GM23338 (cell line): ENCODE measurements around the gene GNAT2. TPM values are rescaled to one million over a fixed set of nuclear protein-coding genes. Genes with fewer than 3 reads are reported as not detected.

Experiments used
- ATAC-seq: fragments of 200-7000 bp; cut with Tn5 transposase; 3 replicates; pipeline ENCODE4 v1.9.1; 2020
- DNase-seq: peaks from one replicate; pipeline ENCODE4 v3.0.0-alpha.2; 2015; ENCODE audit warnings: low spot score
- H2AFZ ChIP-seq: fragments of 200-600 bp; sonication (generic); 2 replicates; pipeline ENCODE4 v1.8.0; 2016; ENCODE audit warnings: antibody characterized with exemption, mild to moderate bottlenecking, moderate library complexity
- H3F3A ChIP-seq: fragments of 200-600 bp; sonication (generic); replicated peaks from 2 replicates; pipeline ENCODE4 v1.8.0; 2017; ENCODE audit warnings: antibody characterized with exemption, mixed run types, low read depth
- H3K27ac ChIP-seq: fragments of 200-600 bp; sonication (generic); 2 replicates; pipeline ENCODE4 v1.6.1; 2016; ENCODE audit warnings: low read depth
- H3K27me3 ChIP-seq: fragments of 200-600 bp; sonication (generic); 2 replicates; pipeline ENCODE4 v1.8.0; 2016; ENCODE audit warnings: mild to moderate bottlenecking, mixed run types, moderate library complexity; ENCODE audit not compliant: insufficient read depth
- H3K36me3 ChIP-seq: fragments of 200-600 bp; sonication (generic); 2 replicates; pipeline ENCODE4 v1.8.0; 2016; ENCODE audit warnings: mild to moderate bottlenecking; ENCODE audit not compliant: insufficient read depth
- H3K4me1 ChIP-seq: fragments of 200-600 bp; sonication (generic); 2 replicates; pipeline ENCODE4 v1.8.0; 2016; ENCODE audit warnings: mild to moderate bottlenecking, moderate library complexity; ENCODE audit not compliant: insufficient read depth
- H3K4me2 ChIP-seq: fragments of 200-600 bp; sonication (generic); 2 replicates; pipeline ENCODE4 v1.7.1; 2017; ENCODE audit warnings: mixed run types
- H3K4me3 ChIP-seq: fragments of 200-600 bp; sonication (generic); 2 replicates; pipeline ENCODE4 v1.6.1; 2016; ENCODE audit warnings: mixed run types
- H3K79me2 ChIP-seq: fragments of 200-600 bp; sonication (generic); replicated peaks from 2 replicates; pipeline ENCODE4 v1.8.0; 2017; ENCODE audit warnings: mild to moderate bottlenecking; ENCODE audit not compliant: insufficient read depth
- H3K9me2 ChIP-seq: fragments of 200-600 bp; sonication (generic); 2 replicates; pipeline ENCODE4 v1.8.0; 2017; ENCODE audit not compliant: insufficient read depth
- H4K20me1 ChIP-seq: fragments of 200-600 bp; sonication (generic); replicated peaks from 2 replicates; pipeline ENCODE4 v1.8.0; 2017; ENCODE audit warnings: mild to moderate bottlenecking; ENCODE audit not compliant: insufficient read depth
- H3K27ac Mint-ChIP-seq: 2 replicates; pipeline ENCODE4 v1.8.0; 2020; ENCODE audit warnings: inconsistent platforms, mild to moderate bottlenecking, moderate library complexity, mixed read lengths
- H3K27me3 Mint-ChIP-seq: 3 replicates; pipeline ENCODE4 v1.8.0; 2022; ENCODE audit warnings: low read depth, mild to moderate bottlenecking, moderate library complexity, mixed read lengths, inconsistent platforms; ENCODE audit not compliant: insufficient read depth, poor library complexity
- H3K36me3 Mint-ChIP-seq: 3 replicates; pipeline ENCODE4 v1.8.0; 2021; ENCODE audit warnings: low read depth, mild to moderate bottlenecking, inconsistent platforms, moderate library complexity, mixed read lengths
- H3K4me1 Mint-ChIP-seq: 3 replicates; pipeline ENCODE4 v1.8.0; 2020; ENCODE audit warnings: mild to moderate bottlenecking, inconsistent platforms, mixed read lengths
- H3K4me3 Mint-ChIP-seq: 3 replicates; pipeline ENCODE4 v1.8.0; 2021; ENCODE audit warnings: moderate library complexity, mild to moderate bottlenecking, inconsistent platforms, mixed read lengths
- H3K9me3 Mint-ChIP-seq: 3 replicates; pipeline ENCODE4 v1.8.0; 2020; ENCODE audit warnings: moderate library complexity, mild to moderate bottlenecking, inconsistent platforms, mixed read lengths
- CREB1 ChIP-seq: fragments of 250-450 bp; sonication (Bioruptor Pico); IDR thresholded peaks from 2 replicates; pipeline ENCODE4 v1.5.0; 2020; ENCODE audit warnings: low read depth, mild to moderate bottlenecking, moderate library complexity
- EZH2 ChIP-seq: fragments of 200-600 bp; sonication (generic); IDR thresholded peaks from one replicate; pipeline ENCODE4 v1.8.0; 2017; ENCODE audit warnings: antibody characterized with exemption, mild to moderate bottlenecking, low read depth; ENCODE audit not compliant: unreplicated experiment
- EZH2phosphoT487 ChIP-seq: fragments of 200-600 bp; sonication (generic); IDR thresholded peaks from one replicate; pipeline ENCODE4 v1.8.1; 2018; ENCODE audit warnings: antibody characterized with exemption; ENCODE audit not compliant: unreplicated experiment
- JUNB ChIP-seq: IDR thresholded peaks from one replicate; pipeline ENCODE4 v1.6.1; 2016; ENCODE audit warnings: antibody characterized with exemption; ENCODE audit not compliant: unreplicated experiment
- NANOG ChIP-seq: IDR thresholded peaks from 2 replicates; pipeline ENCODE4 v1.6.1; 2016; ENCODE audit warnings: antibody characterized with exemption, borderline replicate concordance
- POLR2AphosphoS5 ChIP-seq: IDR thresholded peaks from 2 replicates; pipeline ENCODE4 v1.6.1; 2016; ENCODE audit warnings: antibody characterized with exemption, low read depth
- REST ChIP-seq: IDR thresholded peaks from one replicate; pipeline ENCODE4 v1.6.1; 2018; ENCODE audit warnings: antibody characterized with exemption; ENCODE audit not compliant: unreplicated experiment
- STAT1 ChIP-seq: IDR thresholded peaks from one replicate; pipeline ENCODE4 v1.6.1; 2016; ENCODE audit warnings: antibody characterized with exemption; ENCODE audit not compliant: unreplicated experiment
- polyA plus RNA-seq: library from polyadenylated mRNA; unstranded; fragments of >200 nt; fragmentation: Nextera tagmentation; extraction: Ambion mirVana; gene quantifications from 2 replicates; pipeline ENCODE4 v1.2.1, GENCODE V29; 2016
- total RNA-seq: library from RNA; depleted of rRNA; stranded (reverse); fragments of >200 nt; shearing (Covaris generic); gene quantifications from 2 replicates; pipeline ENCODE4 v1.2.3, GENCODE V29; 2014
- TF ChIP-seq, protein P1 (sequence below), 2 experiments: fragments of 200-600 bp in 1 of 2; sonication (generic) in 1 of 2; conservative IDR thresholded peaks; 2 replicates each; pipeline versions ENCODE4 v1.5.1 to v1.6.1; 2016 to 2017; ENCODE audit warnings: antibody characterized with exemption in 2 of 2, low read depth in 2 of 2, mild to moderate bottlenecking in 2 of 2, moderate library complexity in 1 of 2
- TF ChIP-seq, protein P2 (sequence below): fragments of 250-450 bp; sonication (Bioruptor Pico); IDR thresholded peaks from 2 replicates; pipeline ENCODE4 v1.5.0; 2020; ENCODE audit warnings: mild to moderate bottlenecking, moderate library complexity

The GNAT2 gene
- total and polyA plus RNA-seq, 2 experiments from 2014 or later = 0.21 TPM; not detected in 1

DNA sequence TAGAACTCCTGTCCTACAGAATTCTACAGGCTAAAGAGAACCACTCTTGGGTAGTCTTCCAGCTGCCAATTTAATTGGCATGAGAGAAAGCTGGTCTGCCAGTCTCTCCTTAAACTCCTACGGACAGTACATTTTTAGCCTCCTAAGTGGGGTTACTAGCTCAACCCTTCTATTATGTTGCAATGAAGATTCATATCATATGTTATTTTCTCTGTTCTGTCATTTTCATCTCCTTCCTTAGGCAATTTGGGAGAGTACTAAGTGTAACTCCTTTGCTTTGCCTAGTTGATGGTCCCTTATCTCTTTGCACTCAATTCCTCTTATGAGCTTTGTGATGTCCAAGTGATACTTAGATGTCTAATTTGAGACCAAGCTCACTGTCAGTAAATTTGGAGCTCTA, 14.0 kb downstream of the GNAT2 start:
- no peak overlapping the region for H3K4me3 ChIP-seq
- H3K79me2 ChIP-seq = no peaks in the 10 kb centered on the region
- H3K36me3 ChIP-seq = no peaks in the 10 kb centered on the region
- DNase-seq (no peak), ATAC-seq (no peak)
- no peak overlapping the region for H3K27ac ChIP-seq
- TF ChIP-seq STAT1 (no peak), NANOG (no peak), CREB1 (CRISPR knock-in tag) (no peak), EZH2phosphoT487 (no peak), JUNB (no peak), REST (no peak), POLR2AphosphoS5 (no peak), EZH2 (no peak)
- TF ChIP-seq, protein P1, sequence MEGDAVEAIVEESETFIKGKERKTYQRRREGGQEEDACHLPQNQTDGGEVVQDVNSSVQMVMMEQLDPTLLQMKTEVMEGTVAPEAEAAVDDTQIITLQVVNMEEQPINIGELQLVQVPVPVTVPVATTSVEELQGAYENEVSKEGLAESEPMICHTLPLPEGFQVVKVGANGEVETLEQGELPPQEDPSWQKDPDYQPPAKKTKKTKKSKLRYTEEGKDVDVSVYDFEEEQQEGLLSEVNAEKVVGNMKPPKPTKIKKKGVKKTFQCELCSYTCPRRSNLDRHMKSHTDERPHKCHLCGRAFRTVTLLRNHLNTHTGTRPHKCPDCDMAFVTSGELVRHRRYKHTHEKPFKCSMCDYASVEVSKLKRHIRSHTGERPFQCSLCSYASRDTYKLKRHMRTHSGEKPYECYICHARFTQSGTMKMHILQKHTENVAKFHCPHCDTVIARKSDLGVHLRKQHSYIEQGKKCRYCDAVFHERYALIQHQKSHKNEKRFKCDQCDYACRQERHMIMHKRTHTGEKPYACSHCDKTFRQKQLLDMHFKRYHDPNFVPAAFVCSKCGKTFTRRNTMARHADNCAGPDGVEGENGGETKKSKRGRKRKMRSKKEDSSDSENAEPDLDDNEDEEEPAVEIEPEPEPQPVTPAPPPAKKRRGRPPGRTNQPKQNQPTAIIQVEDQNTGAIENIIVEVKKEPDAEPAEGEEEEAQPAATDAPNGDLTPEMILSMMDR (conservative IDR thresholded peaks at IDR 0.05; ENCODE audit: low read depth in 2 of 2) = no peak
- TF ChIP-seq, protein P2, sequence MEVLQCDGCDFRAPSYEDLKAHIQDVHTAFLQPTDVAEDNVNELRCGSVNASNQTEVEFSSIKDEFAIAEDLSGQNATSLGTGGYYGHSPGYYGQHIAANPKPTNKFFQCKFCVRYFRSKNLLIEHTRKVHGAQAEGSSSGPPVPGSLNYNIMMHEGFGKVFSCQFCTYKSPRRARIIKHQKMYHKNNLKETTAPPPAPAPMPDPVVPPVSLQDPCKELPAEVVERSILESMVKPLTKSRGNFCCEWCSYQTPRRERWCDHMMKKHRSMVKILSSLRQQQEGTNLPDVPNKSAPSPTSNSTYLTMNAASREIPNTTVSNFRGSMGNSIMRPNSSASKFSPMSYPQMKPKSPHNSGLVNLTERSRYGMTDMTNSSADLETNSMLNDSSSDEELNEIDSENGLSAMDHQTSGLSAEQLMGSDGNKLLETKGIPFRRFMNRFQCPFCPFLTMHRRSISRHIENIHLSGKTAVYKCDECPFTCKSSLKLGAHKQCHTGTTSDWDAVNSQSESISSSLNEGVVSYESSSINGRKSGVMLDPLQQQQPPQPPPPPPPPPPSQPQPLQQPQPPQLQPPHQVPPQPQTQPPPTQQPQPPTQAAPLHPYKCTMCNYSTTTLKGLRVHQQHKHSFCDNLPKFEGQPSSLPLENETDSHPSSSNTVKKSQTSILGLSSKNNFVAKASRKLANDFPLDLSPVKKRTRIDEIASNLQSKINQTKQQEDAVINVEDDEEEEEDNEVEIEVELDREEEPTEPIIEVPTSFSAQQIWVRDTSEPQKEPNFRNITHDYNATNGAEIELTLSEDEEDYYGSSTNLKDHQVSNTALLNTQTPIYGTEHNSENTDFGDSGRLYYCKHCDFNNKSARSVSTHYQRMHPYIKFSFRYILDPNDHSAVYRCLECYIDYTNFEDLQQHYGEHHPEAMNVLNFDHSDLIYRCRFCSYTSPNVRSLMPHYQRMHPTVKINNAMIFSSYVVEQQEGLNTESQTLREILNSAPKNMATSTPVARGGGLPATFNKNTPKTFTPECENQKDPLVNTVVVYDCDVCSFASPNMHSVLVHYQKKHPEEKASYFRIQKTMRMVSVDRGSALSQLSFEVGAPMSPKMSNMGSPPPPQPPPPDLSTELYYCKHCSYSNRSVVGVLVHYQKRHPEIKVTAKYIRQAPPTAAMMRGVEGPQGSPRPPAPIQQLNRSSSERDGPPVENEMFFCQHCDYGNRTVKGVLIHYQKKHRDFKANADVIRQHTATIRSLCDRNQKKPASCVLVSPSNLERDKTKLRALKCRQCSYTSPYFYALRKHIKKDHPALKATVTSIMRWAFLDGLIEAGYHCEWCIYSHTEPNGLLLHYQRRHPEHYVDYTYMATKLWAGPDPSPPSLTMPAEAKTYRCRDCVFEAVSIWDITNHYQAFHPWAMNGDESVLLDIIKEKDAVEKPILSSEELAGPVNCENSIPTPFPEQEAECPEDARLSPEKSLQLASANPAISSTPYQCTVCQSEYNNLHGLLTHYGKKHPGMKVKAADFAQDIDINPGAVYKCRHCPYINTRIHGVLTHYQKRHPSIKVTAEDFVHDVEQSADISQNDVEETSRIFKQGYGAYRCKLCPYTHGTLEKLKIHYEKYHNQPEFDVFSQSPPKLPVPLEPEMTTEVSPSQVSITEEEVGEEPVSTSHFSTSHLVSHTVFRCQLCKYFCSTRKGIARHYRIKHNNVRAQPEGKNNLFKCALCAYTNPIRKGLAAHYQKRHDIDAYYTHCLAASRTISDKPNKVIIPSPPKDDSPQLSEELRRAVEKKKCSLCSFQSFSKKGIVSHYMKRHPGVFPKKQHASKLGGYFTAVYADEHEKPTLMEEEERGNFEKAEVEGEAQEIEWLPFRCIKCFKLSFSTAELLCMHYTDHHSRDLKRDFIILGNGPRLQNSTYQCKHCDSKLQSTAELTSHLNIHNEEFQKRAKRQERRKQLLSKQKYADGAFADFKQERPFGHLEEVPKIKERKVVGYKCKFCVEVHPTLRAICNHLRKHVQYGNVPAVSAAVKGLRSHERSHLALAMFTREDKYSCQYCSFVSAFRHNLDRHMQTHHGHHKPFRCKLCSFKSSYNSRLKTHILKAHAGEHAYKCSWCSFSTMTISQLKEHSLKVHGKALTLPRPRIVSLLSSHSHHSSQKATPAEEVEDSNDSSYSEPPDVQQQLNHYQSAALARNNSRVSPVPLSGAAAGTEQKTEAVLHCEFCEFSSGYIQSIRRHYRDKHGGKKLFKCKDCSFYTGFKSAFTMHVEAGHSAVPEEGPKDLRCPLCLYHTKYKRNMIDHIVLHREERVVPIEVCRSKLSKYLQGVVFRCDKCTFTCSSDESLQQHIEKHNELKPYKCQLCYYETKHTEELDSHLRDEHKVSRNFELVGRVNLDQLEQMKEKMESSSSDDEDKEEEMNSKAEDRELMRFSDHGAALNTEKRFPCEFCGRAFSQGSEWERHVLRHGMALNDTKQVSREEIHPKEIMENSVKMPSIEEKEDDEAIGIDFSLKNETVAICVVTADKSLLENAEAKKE = no peak
- no peaks in the 10 kb centered on the region; the same call in 1 of the 2 replicates for H4K20me1 ChIP-seq
- H3F3A ChIP-seq = no peaks in the 10 kb centered on the region
- H3K27me3 ChIP-seq = no peaks in the 10 kb centered on the region
- peaks cover 15% of the 10 kb centered on the region; the same call in 1 of the 2 replicates for H3K4me1 ChIP-seq
- no peak overlapping the region for H2AFZ ChIP-seq
- H3K9me2 ChIP-seq = 0 out of 2 replicates have a peak, but pooled peaks cover 10% of the 10 kb centered on the region
- no peak overlapping the region for H3K4me3 Mint-ChIP-seq
- no peak overlapping the region for H3K4me2 ChIP-seq
- peaks cover 11% of the 10 kb centered on the region for H3K4me1 Mint-ChIP-seq
- peaks cover 2% of the 10 kb centered on the region for H3K27me3 Mint-ChIP-seq
- H3K36me3 Mint-ChIP-seq = no peaks in the 10 kb centered on the region
- no peaks in the 10 kb centered on the region for H3K9me3 Mint-ChIP-seq
- no peak overlapping the region for H3K27ac Mint-ChIP-seq
